IMR-90 (cell line): Measurements from ENCODE around the gene SCAMP4. TPM values are rescaled to one million over a fixed set of nuclear protein-coding genes. Genes with fewer than 3 reads are reported as not detected.

Source experiments
- ATAC-seq: fragments of 200-7000 bp; cut with Tn5 transposase; 2 replicates; pipeline ENCODE4 v1.9.1; 2020; ENCODE audit warnings: low read depth, mild to moderate bottlenecking, moderate library complexity
- BruUV-seq: library from RNA; stranded (reverse); fragments of 400-500 nt; replicated peaks from 2 replicates; lab custom pipeline; 2021; lab: Mats Ljungman, UMichigan
- CTCF ChIA-PET: fragments of 300-600 bp; formaldehyde crosslinking; extraction: SDS; loops from one replicate; lab custom pipeline; 2021; ENCODE audit warnings: antibody characterized with exemption; lab: Yijun Ruan, JAX
- POLR2A ChIA-PET: fragments of 300-600 bp; sonication (Branson Sonifier 250); formaldehyde crosslinking; loops from one replicate; lab custom pipeline; 2022; ENCODE audit warnings: antibody characterized with exemption; ENCODE audit not compliant: unreplicated experiment; lab: Charles Lee
- DNase-seq: peaks from one replicate; pipeline ENCODE4 v3.0.0; 2013
- H2AFZ ChIP-seq: replicated peaks from 2 replicates; pipeline ENCODE3; 2013; ENCODE audit warnings: low read length, mild to moderate bottlenecking; ENCODE audit not compliant: poor library complexity
- H2AK5ac ChIP-seq: 2 replicates; pipeline ENCODE4 v1.6.1; 2013; ENCODE audit warnings: low read depth, low read length, inconsistent platforms
- H2AK9ac ChIP-seq: replicated peaks from 2 replicates; pipeline ENCODE3; 2013; ENCODE audit warnings: mild to moderate bottlenecking, low read depth, low read length, moderate library complexity; ENCODE audit not compliant: poor library complexity
- H2BK120ac ChIP-seq: 2 replicates; pipeline ENCODE4 v1.6.1; 2013; ENCODE audit warnings: low read depth, low read length, inconsistent platforms
- H2BK15ac ChIP-seq: 3 replicates; pipeline ENCODE4 v1.6.1; 2013; ENCODE audit warnings: low read depth, low read length, inconsistent platforms
- H2BK20ac ChIP-seq: 2 replicates; pipeline ENCODE4 v1.6.1; 2013; ENCODE audit warnings: low read depth, mild to moderate bottlenecking, inconsistent platforms, low read length, moderate library complexity
- H2BK5ac ChIP-seq: 2 replicates; pipeline ENCODE4 v1.6.1; 2013; ENCODE audit warnings: mild to moderate bottlenecking, low read depth, low read length, inconsistent platforms; ENCODE audit not compliant: poor library complexity, severe bottlenecking
- H3K14ac ChIP-seq: replicated peaks from 2 replicates; pipeline ENCODE4 v1.6.1; 2013; ENCODE audit warnings: low read depth, low read length, inconsistent platforms
- H3K18ac ChIP-seq: 2 replicates; pipeline ENCODE4 v1.6.1; 2013; ENCODE audit warnings: low read depth, low read length, control low read depth
- H3K23ac ChIP-seq: 2 replicates; pipeline ENCODE4 v1.6.1; 2013; ENCODE audit warnings: low read depth, low read length, inconsistent platforms
- H3K27ac ChIP-seq: 2 replicates; pipeline ENCODE4 v1.5.1; 2013; ENCODE audit warnings: mild to moderate bottlenecking, control low read depth, low read length; ENCODE audit not compliant: insufficient read depth
- H3K27me3 ChIP-seq: 2 replicates; pipeline ENCODE4 v1.6.1; 2013; ENCODE audit warnings: low read length; ENCODE audit not compliant: control insufficient read depth, insufficient read depth
- H3K36me3 ChIP-seq: 2 replicates; pipeline ENCODE4 v1.6.1; 2013; ENCODE audit warnings: low read length, mixed read lengths; ENCODE audit not compliant: control insufficient read depth, insufficient read depth
- H3K4ac ChIP-seq: 2 replicates; pipeline ENCODE4 v1.6.1; 2013; ENCODE audit warnings: low read depth, low read length, inconsistent platforms
- H3K4me1 ChIP-seq: 2 replicates; pipeline ENCODE4 v1.6.1; 2013; ENCODE audit warnings: low read length, mixed read lengths; ENCODE audit not compliant: control insufficient read depth, insufficient read depth
- H3K4me2 ChIP-seq: 2 replicates; pipeline ENCODE4 v1.6.1; 2013; ENCODE audit warnings: low read depth, mild to moderate bottlenecking, control low read depth, low read length, moderate library complexity
- H3K4me3 ChIP-seq: 2 replicates; pipeline ENCODE4 v1.5.1; 2013; ENCODE audit warnings: low read depth, mild to moderate bottlenecking, control low read depth, low read length, moderate library complexity; ENCODE audit not compliant: insufficient read depth
- H3K56ac ChIP-seq: 2 replicates; pipeline ENCODE4 v1.6.1; 2013; ENCODE audit warnings: low read length, inconsistent platforms; ENCODE audit not compliant: insufficient read depth; ENCODE audit errors: extremely low read depth
- H3K79me1 ChIP-seq, 2 experiments: 2 replicates each; pipeline ENCODE4 v1.6.1; 2013; ENCODE audit warnings: low read length in 2 of 2, inconsistent platforms in 1 of 2, low read depth in 1 of 2
- H3K9ac ChIP-seq: 2 replicates; pipeline ENCODE4 v1.6.1; 2013; ENCODE audit warnings: low read depth, low read length, control low read depth
- H3K9me1 ChIP-seq: 2 replicates; pipeline ENCODE4 v1.6.1; 2013; ENCODE audit warnings: low read length, inconsistent platforms; ENCODE audit not compliant: insufficient read depth
- H3K9me3 ChIP-seq: 2 replicates; pipeline ENCODE4 v1.6.1; 2013; ENCODE audit warnings: low read length; ENCODE audit not compliant: control insufficient read depth, insufficient read depth
- H4K20me1 ChIP-seq: 2 replicates; pipeline ENCODE4 v1.6.1; 2013; ENCODE audit warnings: low read length, inconsistent platforms; ENCODE audit not compliant: insufficient read depth
- H4K5ac ChIP-seq: 2 replicates; pipeline ENCODE4 v1.6.1; 2013; ENCODE audit warnings: mild to moderate bottlenecking, low read depth, low read length, control low read depth
- H4K8ac ChIP-seq, 2 experiments: 2 replicates each; pipeline ENCODE4 v1.6.1; 2013; ENCODE audit warnings: low read depth in 2 of 2, low read length in 2 of 2, control low read depth in 1 of 2, inconsistent platforms in 1 of 2
- H4K91ac ChIP-seq: 2 replicates; pipeline ENCODE4 v1.6.1; 2013; ENCODE audit warnings: low read depth, low read length, inconsistent platforms; ENCODE audit not compliant: insufficient read depth
- CEBPB ChIP-seq: IDR thresholded peaks from 2 replicates; pipeline ENCODE4 v1.6.1; 2012; ENCODE audit warnings: low read depth, low read length, improper control_type of control experiment
- CHD1 ChIP-seq: IDR thresholded peaks from 2 replicates; pipeline ENCODE4 v1.6.1; 2012; ENCODE audit warnings: low read depth, low read length, improper control_type of control experiment
- ELK1 ChIP-seq: fragments of 150-350 bp; IDR thresholded peaks from 2 replicates; pipeline ENCODE4 v1.6.1; 2016; ENCODE audit warnings: low read depth, mild to moderate bottlenecking, low read length, moderate library complexity, borderline replicate concordance
- FOS ChIP-seq: fragments of 150-350 bp; IDR thresholded peaks from 2 replicates; pipeline ENCODE4 v1.6.1; 2016; ENCODE audit warnings: low read depth, low read length
- MAFK ChIP-seq: IDR thresholded peaks from 2 replicates; pipeline ENCODE4 v1.6.1; 2012; ENCODE audit warnings: low read depth, low read length, improper control_type of control experiment
- MAZ ChIP-seq: IDR thresholded peaks from 2 replicates; pipeline ENCODE4 v1.6.1; 2012; ENCODE audit warnings: low read depth, mild to moderate bottlenecking, low read length, improper control_type of control experiment, moderate library complexity, borderline replicate concordance
- MXI1 ChIP-seq: IDR thresholded peaks from 2 replicates; pipeline ENCODE4 v1.6.1; 2012; ENCODE audit warnings: low read depth, mild to moderate bottlenecking, low read length, moderate library complexity, borderline replicate concordance
- NFE2L2 ChIP-seq: fragments of 150-350 bp; IDR thresholded peaks from 2 replicates; pipeline ENCODE4 v1.6.1; 2016; ENCODE audit warnings: low read depth, mild to moderate bottlenecking, low read length
- POLR2A ChIP-seq: IDR thresholded peaks from 2 replicates; pipeline ENCODE4 v1.6.1; 2012; ENCODE audit warnings: mild to moderate bottlenecking, low read depth, low read length
- RAD21 ChIP-seq: IDR thresholded peaks from 2 replicates; pipeline ENCODE4 v1.6.1; 2012; ENCODE audit warnings: low read length, improper control_type of control experiment
- RCOR1 ChIP-seq: IDR thresholded peaks from 2 replicates; pipeline ENCODE4 v1.6.1; 2012; ENCODE audit warnings: mild to moderate bottlenecking, low read length, improper control_type of control experiment; ENCODE audit not compliant: insufficient replicate concordance
- RFX5 ChIP-seq: IDR thresholded peaks from 2 replicates; pipeline ENCODE4 v1.8.0; 2012; ENCODE audit warnings: low read depth, mild to moderate bottlenecking, low read length, moderate library complexity
- SMC3 ChIP-seq: fragments of 150-350 bp; IDR thresholded peaks from 2 replicates; pipeline ENCODE4 v1.6.1; 2016; ENCODE audit warnings: low read depth, mild to moderate bottlenecking, antibody characterized with exemption, low read length, moderate library complexity
- WGBS, 2 experiments: methylation state at CpG; one replicate each; pipeline versions ENCODE4 v1.1.5 to v1.1.7; 2013; ENCODE audit warnings: missing lambda C conversion rate in 2 of 2; ENCODE audit not compliant: insufficient read length in 1 of 2; ENCODE audit errors: extremely low coverage in 2 of 2; 5-methylcytosine and 5-hydroxymethylcytosine counted together
- dilution Hi-C: fragments of 300-500 bp; cut with HindIII; formaldehyde crosslinking; loops from one replicate; pipeline ENCODE4 v1.14.3; 2018; ENCODE audit warnings: low sequenced_read_pairs; ENCODE audit not compliant: unreplicated experiment
- in situ Hi-C: fragments of 300-500 bp; cut with MboI; formaldehyde crosslinking; loops from 3 replicates; pipeline ENCODE4 v1.14.3; 2019; ENCODE audit warnings: low sequenced_read_pairs, inconsistent platforms, mixed read lengths
- intact Hi-C: fragments of 100-400 bp; cut with micrococcal nuclease; formaldehyde crosslinking; loops from 2 replicates; pipeline ENCODE4 v1.10.0; 2022
- polyA plus RNA-seq, 3 experiments: library from polyadenylated mRNA; depleted of rRNA; stranded (reverse); fragments of >200 nt; gene quantifications; 2 replicates each; pipeline ENCODE4 v1.2.3, GENCODE V29; 2012; ENCODE audit warnings: low replicate concordance in 1 of 3
- total RNA-seq: library from RNA; depleted of rRNA; stranded (reverse); fragments of >200 nt; gene quantifications from 2 replicates; pipeline ENCODE4 v1.2.3, GENCODE V29; 2012
- TF ChIP-seq, protein P1 (sequence below): fragments of 150-350 bp; IDR thresholded peaks from 2 replicates; pipeline ENCODE4 v1.6.1; 2017; ENCODE audit warnings: mild to moderate bottlenecking, antibody characterized with exemption, low read length, low read depth
- TF ChIP-seq, protein P2 (sequence below): conservative IDR thresholded peaks from 2 replicates; pipeline ENCODE4 v1.5.1; 2012; ENCODE audit warnings: mild to moderate bottlenecking, low read depth, low read length, improper control_type of control experiment

The SCAMP4 gene
- total and polyA plus RNA-seq, 2 of the 4 experiments (the other 2 are of a cell fraction): 16.1 to 28.1 TPM

DNA sequence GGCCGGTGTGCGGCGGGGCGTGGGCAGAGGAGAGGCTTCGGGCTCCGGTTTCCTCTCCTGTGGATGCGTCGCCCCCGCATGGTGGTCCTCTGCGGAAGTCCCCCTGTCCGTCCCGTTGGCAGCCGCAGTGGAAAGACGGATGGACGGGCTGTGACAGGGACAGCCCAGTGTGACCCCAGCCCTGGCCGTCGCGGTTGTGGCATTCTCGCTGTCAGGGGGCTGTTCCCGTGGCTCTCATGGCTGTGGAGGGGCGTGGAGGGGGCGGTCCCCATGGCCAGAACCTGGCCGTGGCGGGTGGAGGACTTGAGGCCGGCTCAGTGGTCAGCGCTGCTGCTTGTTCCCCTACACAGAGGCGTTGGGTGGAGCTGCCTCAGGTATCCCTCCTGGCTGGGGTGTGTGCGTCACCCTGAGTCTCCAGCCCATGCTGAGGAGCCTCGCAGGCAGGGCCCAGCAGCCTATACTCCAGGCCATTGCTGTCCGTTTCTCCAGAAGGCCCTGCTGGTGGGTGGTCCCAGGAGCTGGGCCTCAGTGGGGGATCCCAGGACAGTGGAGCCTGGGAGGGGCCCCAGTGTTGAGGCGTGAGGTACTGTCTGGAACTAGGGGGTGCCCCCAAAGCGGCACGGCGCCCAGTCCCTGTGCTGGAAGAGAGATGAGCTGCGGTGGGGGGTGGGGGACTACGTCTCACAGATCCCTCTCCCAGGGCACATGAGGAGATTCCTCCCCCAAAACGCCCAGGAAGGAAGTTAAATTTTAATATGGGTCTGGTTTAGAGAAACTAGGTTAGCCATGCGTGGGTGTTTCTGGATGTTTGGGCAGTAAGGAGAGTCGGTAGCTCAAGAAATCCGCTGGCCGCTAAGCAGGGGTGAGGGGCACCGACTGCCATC, 56.0 kb downstream of the SCAMP4 start:
- no peak overlapping the region for H2BK20ac ChIP-seq
- H2BK120ac ChIP-seq: no peak overlapping the region
- POLR2A ChIA-PET: no interaction called here
- H3K4me1 ChIP-seq: no peaks in the 10 kb centered on the region
- ATAC-seq (no peak), DNase-seq (no peak)
- no peak overlapping the region for H3K4ac ChIP-seq
- no peak overlapping the region for H3K9ac ChIP-seq
- no TSS peak for BruUV-seq
- H4K91ac ChIP-seq: no peak overlapping the region
- no peak overlapping the region for H4K5ac ChIP-seq
- H3K23ac ChIP-seq: no peak overlapping the region
- in situ Hi-C loops (no loop called here), intact Hi-C loops (no loop called here), dilution Hi-C loops (no loop called here)
- H2AK9ac ChIP-seq: no peak overlapping the region
- no peak overlapping the region for H3K4me3 ChIP-seq
- no peak overlapping the region for H2AK5ac ChIP-seq
- H3K36me3 ChIP-seq: peaks cover 6% of the 10 kb centered on the region
- H2BK5ac ChIP-seq: no peak overlapping the region
- H3K14ac ChIP-seq: no peak overlapping the region
- H2AFZ ChIP-seq: no peak overlapping the region
- no peak overlapping the region for H3K18ac ChIP-seq
- no peak overlapping the region for H4K8ac ChIP-seq
- no peak overlapping the region for H2BK15ac ChIP-seq
- no peak overlapping the region for H3K4me2 ChIP-seq
- H3K9me3 ChIP-seq: no peaks in the 10 kb centered on the region
- peaks cover 9 to 68% of the 10 kb centered on the region in 2 experiments for H3K79me1 ChIP-seq
- peaks cover 74% of the 10 kb centered on the region for H4K20me1 ChIP-seq
- TF ChIP-seq, protein P1, sequence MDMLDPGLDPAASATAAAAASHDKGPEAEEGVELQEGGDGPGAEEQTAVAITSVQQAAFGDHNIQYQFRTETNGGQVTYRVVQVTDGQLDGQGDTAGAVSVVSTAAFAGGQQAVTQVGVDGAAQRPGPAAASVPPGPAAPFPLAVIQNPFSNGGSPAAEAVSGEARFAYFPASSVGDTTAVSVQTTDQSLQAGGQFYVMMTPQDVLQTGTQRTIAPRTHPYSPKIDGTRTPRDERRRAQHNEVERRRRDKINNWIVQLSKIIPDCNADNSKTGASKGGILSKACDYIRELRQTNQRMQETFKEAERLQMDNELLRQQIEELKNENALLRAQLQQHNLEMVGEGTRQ: no peak
- TF ChIP-seq FOS (no peak), CEBPB (no peak), NFE2L2 (no peak), RCOR1 (no peak), POLR2A (no peak), MAZ (no peak), SMC3 (no peak), MXI1 (no peak), ELK1 (no peak), RFX5 (no peak), CHD1 (no peak), MAFK (no peak), RAD21 (no peak)
- TF ChIP-seq, protein P2, sequence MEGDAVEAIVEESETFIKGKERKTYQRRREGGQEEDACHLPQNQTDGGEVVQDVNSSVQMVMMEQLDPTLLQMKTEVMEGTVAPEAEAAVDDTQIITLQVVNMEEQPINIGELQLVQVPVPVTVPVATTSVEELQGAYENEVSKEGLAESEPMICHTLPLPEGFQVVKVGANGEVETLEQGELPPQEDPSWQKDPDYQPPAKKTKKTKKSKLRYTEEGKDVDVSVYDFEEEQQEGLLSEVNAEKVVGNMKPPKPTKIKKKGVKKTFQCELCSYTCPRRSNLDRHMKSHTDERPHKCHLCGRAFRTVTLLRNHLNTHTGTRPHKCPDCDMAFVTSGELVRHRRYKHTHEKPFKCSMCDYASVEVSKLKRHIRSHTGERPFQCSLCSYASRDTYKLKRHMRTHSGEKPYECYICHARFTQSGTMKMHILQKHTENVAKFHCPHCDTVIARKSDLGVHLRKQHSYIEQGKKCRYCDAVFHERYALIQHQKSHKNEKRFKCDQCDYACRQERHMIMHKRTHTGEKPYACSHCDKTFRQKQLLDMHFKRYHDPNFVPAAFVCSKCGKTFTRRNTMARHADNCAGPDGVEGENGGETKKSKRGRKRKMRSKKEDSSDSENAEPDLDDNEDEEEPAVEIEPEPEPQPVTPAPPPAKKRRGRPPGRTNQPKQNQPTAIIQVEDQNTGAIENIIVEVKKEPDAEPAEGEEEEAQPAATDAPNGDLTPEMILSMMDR: no peak
- no peak overlapping the region for H3K56ac ChIP-seq
- peaks cover 6% of the 10 kb centered on the region; the same call in 1 of the 2 replicates for H3K9me1 ChIP-seq
- CTCF ChIA-PET: no interaction called here
- H3K27me3 ChIP-seq: no peaks in the 10 kb centered on the region
- no peak overlapping the region for H3K27ac ChIP-seq
- 92% methylated on average over 22 of the region's 42 CpGs; no CpG with 5 or more reads in 1 of the 2 experiments for WGBS, 2 experiments
